Coronary artery (tissue), 2 donors: Measurements from ENCODE around the gene MGMT.

Experiments
- DNase-seq: peaks from one replicate; pipeline ENCODE4 v3.0.0-alpha.2; 2017; ENCODE audit warnings: low spot score
- H3K27ac ChIP-seq, 2 donors: fragments of 200-600 bp; sonication (generic); one replicate each; pipeline ENCODE4 v1.5.1; 2016 to 2019
- H3K4me3 ChIP-seq: fragments of 200-600 bp; sonication (generic); 2 replicates; pipeline ENCODE4 v1.5.1; 2016; ENCODE audit warnings: mild to moderate bottlenecking, moderate library complexity
- TF ChIP-seq, protein P1 (sequence below): fragments of 200-600 bp; sonication (generic); IDR thresholded peaks from one replicate; pipeline ENCODE4 v1.5.1; 2019; ENCODE audit warnings: antibody characterized with exemption

MGMT gene

DNA sequence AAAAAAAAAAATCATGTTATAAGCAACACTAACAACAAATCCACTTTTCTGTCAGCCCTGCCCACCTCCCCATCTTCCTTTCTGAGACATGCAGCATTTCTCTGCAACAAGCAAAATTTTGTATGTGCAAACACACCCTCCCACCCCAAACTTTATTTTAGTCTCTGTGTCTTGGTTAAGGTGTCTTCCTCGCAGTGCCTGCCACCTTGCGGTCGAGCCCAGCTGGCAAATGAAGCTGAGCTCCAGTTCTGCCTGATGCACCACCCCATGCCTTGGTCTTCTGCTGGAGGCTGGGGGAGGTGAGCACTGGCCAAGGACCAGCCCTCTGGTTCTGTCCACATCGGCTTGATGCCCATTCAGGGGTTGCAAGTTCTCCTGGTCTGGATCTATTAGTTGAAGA lies 206.3 kb downstream of the MGMT start:
- no peak for DNase-seq
- no peak overlapping the region for H3K27ac ChIP-seq
- H3K4me3 ChIP-seq: no peak overlapping the region
- TF ChIP-seq, protein P1, sequence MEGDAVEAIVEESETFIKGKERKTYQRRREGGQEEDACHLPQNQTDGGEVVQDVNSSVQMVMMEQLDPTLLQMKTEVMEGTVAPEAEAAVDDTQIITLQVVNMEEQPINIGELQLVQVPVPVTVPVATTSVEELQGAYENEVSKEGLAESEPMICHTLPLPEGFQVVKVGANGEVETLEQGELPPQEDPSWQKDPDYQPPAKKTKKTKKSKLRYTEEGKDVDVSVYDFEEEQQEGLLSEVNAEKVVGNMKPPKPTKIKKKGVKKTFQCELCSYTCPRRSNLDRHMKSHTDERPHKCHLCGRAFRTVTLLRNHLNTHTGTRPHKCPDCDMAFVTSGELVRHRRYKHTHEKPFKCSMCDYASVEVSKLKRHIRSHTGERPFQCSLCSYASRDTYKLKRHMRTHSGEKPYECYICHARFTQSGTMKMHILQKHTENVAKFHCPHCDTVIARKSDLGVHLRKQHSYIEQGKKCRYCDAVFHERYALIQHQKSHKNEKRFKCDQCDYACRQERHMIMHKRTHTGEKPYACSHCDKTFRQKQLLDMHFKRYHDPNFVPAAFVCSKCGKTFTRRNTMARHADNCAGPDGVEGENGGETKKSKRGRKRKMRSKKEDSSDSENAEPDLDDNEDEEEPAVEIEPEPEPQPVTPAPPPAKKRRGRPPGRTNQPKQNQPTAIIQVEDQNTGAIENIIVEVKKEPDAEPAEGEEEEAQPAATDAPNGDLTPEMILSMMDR: no peak

DNA sequence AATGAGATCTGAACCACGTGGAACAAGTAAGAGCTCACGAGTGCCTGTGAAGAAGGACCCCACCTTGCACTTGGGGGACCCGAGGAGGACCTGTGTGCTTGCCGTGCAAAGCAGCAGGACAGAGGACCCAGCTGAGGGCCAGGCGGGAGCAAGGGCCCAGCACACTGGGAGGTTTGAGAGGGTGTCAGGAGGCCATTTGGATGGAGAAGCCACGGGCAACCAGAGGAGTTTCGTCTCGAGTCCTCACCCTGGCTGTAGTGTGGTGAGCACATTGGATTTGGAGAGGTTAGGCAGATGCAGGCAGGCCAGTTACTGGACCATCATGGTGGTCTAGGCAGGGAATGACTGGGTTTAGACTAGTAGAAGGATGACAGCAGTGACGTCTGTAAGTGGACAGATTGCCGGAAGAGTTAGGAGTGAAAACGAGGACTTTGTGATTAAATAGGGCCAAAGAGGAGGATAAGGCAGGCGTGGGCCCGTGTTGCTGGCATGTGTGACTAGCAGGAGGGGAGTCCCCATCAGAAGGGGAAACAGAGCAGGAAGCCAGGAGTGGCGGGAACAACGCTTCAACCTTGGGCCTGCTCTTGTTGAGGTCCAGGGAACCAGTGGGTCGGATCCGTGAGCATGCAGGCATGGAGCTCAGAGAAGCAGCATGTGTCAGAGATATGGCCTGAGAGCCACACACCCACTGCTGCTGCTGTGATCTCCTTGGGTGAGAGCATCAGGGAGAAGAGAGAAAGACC lies 208.2 kb downstream of the MGMT start:
- no peak overlapping the region for H3K27ac ChIP-seq
- no peak overlapping the region for H3K4me3 ChIP-seq
- TF ChIP-seq, protein P1: no peak
- no peak for DNase-seq

DNA sequence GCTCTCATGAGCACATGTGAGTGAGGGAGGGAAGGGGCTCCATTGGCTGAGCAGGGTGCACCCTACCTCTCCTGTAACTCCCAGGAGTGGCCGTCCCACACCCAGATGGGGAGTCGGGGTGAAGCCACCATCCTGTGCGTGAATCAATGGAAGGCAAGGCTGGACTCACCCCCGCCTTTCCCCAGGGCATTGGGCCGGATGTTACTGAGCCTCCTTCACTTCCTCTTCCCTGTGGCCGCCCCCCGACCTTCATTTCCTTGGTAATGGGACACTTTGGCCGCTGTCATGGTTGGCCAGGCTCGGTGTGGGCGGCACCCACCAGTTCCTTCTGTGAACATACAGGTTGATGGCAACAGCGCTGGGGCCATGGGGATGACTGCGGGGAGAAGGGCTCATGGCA lies 209.0 kb downstream of the MGMT start:
- TF ChIP-seq, protein P1: no peak
- Histone ChIP-seq H3K4me3 (no peak overlapping the region), H3K27ac (no peak overlapping the region)
- no peak for DNase-seq

DNA sequence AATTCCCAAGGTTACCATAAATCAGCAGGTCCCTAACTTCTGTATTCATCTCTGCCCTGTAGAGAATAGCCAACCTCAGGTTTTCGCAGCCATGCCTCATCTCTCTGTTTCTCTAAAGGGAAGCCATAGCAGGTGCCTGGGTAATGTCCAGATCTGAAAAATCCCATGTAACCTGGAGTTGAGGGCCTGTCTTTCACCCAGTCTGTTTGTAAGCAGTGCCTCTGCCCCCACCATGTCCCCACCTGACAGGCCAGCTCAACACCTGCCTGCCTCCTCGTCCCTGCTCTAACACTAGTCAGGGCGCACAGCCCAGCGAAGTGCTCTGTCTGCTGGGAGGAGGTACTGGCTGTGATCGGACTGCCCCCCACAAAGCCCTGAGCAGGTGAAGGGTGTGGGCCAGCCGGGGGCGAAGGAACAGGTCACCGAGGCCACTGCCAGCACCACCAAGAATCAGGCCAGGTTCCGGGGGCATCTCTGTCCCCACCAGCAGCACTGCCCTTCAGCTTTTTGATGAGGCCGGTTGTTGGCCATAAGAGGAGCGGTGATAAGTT lies 210.4 kb downstream of the MGMT start:
- TF ChIP-seq, protein P1: no peak
- DNase-seq: no peak

DNA sequence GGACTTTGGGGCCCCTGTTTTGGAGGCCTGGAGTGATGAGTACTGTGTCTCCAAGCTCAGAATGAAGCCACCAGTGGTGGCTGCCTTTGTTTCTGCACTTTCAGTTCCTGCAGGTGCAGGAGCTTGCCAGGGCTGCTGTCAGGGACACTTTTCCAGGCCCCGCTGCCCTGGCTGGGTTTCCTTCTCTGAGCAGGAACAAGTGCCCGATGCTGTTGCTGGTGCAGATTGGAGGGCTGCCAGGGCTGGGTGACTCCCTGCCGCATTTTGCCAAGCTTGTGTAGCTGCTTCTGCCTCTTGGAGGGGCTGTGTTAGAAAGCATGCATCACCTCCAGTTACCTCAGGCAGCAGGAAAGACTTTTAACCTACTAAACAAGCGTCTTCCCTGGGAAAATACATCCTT lies 211.1 kb downstream of the MGMT start:
- Histone ChIP-seq H3K4me3 (no peak overlapping the region), H3K27ac (no peak overlapping the region)
- TF ChIP-seq, protein P1: no peak
- DNase-seq: no peak

More for the DNA sequence above, 210.4 kb downstream of the MGMT start:
- H3K4me3 ChIP-seq: no peak overlapping the region
- no peak overlapping the region for H3K27ac ChIP-seq

DNA sequence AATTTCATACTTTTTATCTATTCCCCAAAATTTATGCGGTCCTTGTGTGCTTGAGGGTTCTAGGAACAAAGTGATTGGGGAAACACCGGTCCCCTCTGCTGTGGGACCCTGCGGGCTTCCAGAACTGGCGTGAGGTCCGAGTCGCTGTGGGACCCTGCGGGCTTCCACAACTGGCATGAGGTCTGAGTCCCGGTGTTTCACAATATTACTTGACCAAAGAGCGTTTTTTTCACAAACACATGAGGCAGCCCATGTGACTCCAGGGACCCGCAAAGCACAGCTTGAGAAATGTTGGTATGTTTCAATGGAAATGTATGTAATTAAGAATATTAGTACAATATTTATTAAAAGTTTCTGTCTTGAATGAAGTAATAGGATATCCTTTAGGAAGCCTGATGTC lies 212.2 kb downstream of the MGMT start:
- no peak for DNase-seq
- Histone ChIP-seq H3K27ac (no peak overlapping the region), H3K4me3 (no peak overlapping the region)
- TF ChIP-seq, protein P1: no peak
